ENCODE data around the gene CACNA1B.

GRCh38 chr9:138053996-138054752 lies 176.6 kb downstream of the CACNA1B start:
- TF ChIP-seq CTCF (conservative IDR thresholded peaks at IDR 0.05; ENCODE audit: low read depth, low read length) (no peak), EZH2 (IDR thresholded peaks at IDR 0.05; ENCODE audit: borderline replicate concordance, low read depth, low read length, poor library complexity, severe bottlenecking) (no peak)
